Activated CD4-positive, CD25-positive, alpha-beta regulatory T cell treated with anti-CD3 and anti-CD28 coated beads, Interleukin-2, amount 50 U/mL, for 72 hours (primary cell): Measurements from ENCODE around the gene PEX16.

Source experiments
- DNase-seq: peaks from one replicate; pipeline ENCODE4 v3.0.0; 2021

Gene PEX16

DNA sequence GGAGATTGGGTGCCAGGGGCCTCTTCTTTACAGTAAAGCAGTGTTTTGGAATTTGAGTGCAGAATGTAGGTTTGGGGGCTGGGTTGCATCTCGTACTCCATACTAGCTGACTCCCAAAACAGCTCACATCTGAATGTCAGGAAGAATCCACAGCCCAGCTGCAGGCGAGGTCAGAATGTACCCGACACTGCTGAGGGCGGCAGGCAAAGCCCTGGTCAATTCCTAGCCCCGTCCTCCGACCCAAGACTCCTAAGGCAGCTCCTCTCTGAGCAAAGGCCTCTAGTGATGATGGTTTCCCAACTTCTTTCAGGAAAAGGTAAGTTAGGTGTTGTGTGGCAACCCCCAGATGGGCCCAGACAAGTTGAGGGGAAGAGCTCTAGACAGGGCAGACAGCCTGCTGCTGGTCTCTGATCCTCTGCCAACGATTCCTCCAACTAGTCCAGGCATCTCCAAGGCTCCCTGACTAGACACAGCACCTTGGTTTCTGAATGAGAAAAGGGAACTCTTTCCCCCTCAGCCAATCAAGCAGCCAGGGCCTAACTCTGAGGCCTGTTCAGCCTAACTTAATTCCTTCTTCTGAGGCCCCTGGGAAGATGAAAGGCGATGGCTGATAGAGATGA lies 13.4 kb upstream of the PEX16 start:
- DNase-seq = no peak

DNA sequence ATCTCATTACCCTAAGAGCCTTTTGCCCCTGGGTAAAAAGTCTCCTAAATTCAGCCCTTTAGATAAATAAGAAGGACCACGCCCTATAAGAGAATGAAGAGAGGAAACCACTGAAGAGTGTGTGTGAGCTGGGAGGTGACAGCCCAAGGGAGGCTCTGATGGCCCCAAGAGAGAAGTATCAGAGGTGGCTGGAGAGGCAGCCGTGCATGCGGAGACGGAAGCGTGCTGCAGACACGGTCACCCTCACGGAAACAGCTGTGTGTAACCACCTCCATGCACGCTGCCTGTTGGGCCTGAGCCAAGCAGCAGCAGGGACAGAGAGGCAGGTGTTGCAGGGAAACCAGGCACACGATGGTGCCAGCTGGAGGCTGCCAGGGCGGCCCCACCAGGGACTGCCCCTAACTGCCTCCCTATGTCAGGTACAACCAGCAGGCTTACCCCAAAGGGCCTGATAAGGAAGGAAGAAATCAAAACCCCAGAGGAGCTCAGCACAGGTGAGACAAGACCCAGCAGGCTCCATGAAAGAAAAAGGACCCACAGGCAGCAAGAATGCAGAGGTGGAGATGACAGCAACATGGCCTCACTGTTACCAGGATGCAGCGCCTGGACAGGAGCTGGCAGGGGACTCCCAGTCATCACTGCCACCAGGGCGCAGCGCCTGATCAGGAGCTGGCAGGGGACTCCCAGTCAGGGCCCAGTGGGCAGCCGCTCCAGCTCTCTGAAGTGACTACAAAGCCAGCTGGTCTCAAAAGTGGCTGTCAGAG lies 12.5 kb upstream of the PEX16 start:
- DNase-seq = no peak

DNA sequence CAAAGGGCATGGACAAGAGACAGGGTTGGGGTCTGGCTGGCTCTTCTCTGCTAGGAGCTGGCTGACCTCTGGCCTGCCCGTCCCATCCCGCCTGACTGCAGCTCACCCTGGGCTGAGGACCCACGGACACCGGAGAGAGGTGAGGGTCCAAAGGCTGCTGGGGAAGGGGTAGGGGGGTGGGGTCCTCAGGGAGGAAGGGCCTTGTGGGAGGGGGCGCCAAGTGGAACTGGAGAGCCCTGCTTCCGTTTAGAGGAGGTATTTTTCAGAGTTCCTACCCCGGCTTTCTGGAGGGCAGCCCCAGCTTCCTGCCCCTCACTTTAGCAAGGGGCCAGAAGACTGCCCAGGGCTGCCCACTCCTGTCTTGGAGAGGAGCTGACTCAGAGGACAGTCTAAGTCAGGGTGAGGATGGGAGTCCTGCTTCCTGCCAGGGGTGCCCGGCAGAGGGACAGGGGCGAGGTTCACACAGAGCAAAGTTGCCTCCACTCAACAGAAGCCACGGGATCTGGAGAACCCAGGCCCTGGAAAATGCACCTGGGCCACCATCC lies 11.9 kb upstream of the PEX16 start:
- no peak for DNase-seq

DNA sequence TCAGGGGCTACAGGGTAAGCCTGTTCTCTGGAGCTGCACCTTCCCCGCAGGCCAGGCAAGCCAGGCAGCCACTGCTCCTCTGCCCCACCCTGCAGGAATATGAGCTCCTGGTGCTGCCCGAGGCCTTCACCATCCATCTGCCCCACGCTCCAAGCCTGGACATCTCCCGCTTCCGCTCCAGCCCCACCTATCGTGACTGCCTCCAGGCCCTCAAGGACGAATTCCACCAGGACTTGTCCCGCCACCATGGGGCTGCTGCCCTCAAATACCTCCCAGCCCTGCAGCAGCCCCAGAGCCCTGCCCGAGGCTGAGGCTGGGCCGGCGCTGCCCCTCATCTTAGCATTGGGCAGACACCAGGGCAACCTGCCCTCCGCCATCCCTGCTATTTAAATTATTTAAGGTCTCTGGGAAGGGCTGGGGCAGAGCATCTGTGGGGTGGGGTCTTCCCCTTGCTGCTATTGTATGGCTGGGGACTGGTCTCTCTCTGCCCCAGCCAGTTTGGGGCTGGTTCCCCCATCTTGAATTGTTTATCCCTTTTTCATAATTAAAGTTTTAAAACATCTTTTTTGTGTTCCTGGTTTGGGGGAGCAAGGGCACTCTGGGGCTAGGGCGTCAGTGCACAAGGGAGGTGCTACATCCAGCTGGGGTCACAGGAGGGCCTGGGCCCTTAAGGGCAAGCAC lies 11.0 kb upstream of the PEX16 start:
- no peak for DNase-seq

DNA sequence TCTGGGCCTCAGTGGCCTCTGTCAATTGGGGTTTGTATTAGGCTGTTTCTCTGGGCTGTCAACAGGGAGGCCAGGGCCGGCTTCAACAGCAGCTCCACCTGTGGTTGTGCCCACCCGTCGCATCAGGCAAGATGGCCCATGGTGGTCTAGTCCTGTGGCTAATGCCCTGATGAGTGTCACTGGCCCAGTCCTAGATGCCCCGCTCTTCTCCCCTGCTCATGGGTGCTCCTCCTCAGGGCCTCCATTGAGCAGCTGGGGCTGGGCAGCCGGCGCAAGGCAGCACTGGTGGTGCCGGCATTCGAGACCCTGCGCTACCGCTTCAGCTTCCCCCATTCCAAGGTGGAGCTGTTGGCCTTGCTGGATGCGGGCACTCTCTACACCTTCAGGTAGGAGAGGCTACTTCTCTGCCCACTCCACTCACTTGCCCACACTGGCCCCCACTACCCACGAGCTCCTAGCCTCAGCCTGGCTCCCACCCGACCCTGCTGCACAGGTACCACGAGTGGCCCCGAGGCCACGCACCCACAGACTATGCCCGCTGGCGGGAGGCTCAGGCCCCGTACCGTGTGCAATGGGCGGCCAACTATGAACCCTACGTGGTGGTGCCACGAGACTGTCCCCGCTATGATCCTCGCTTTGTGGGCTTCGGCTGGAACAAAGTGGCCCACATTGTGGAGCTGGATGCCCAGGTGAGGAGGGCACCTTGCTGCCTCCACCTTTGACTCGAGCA lies 10.2 kb upstream of the PEX16 start:
- DNase-seq = no peak

DNA sequence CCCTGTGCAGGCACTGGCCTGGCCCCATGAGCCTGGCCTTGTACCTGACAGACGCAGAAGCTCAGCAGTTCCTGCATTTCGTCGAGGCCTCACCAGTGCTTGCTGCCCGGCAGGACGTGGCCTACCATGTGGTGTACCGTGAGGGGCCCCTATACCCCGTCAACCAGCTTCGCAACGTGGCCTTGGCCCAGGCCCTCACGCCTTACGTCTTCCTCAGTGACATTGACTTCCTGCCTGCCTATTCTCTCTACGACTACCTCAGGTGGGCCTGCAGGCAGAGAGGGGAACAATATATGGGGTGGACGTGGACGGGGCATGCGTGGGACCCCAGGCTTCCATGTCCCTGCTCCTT lies 9.6 kb upstream of the PEX16 start:
- DNase-seq = no peak

DNA sequence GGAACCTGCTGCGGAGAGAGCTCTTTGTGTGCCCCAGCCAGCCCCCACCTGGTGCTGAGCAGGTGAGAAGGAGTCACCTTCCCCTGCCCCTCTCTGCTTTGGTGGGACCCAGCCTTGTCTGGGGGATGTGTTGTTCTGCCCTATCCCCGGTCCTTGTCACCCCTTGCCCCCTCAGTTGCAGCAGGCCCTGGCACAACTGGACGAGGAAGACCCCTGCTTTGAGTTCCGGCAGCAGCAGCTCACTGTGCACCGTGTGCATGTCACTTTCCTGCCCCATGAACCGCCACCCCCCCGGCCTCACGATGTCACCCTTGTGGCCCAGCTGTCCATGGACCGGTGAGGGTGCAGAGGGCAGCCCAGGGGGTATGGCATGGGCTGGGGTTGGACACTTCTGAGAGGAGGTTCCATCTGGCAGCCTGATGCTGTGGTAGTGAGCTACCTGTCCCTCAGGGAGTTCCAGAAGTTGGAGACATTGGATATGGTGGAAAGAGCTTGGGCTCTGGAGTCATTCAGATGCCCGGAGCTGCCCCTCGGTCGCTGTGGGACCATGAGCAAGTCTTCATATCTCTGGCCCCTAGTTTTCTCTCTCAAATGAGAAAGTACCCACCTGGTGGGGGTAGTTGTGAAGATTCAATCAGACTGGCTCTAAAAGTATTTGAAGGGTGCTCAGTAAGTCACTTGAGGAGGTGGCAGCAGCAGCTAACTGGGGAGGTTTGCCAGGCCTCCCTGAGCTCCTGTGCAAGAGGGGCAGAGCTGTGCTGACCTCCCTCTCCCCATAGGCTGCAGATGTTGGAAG lies 9.1 kb upstream of the PEX16 start:
- DNase-seq = no peak

DNA sequence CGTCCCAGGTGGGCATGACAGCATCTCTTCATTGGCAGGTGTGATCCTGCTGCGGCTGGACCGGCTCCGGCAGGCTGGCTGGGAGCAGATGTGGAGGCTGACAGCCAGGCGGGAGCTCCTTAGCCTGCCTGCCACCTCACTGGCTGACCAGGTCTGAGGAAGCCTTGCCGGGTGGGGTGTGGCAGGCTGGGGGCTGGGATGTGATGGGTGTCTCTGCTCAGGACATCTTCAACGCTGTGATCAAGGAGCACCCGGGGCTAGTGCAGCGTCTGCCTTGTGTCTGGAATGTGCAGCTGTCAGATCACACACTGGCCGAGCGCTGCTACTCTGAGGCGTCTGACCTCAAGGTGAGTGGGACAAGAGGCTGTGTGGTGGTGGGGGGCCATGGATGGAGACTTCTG lies 8.3 kb upstream of the PEX16 start:
- DNase-seq = no peak

DNA sequence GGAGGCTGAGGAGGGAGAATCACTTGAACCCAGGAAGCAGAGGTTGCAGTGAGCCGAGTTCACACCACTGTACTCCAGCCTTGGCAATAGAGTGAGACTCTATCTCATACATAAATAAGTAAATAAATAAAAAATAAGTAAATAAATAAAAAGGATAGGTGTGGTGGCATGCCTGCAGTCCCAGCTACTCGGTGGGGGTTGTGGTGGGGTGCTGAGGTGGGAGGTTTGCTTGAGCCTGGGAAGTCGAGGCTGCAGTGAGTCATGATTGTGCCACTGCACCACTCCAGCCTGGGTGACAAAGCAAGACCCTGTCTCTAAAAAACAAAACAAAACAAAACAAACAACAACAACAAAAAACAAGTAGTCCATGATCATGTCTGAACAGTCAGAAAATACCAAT lies 7.9 kb upstream of the PEX16 start:
- DNase-seq = no peak

DNA sequence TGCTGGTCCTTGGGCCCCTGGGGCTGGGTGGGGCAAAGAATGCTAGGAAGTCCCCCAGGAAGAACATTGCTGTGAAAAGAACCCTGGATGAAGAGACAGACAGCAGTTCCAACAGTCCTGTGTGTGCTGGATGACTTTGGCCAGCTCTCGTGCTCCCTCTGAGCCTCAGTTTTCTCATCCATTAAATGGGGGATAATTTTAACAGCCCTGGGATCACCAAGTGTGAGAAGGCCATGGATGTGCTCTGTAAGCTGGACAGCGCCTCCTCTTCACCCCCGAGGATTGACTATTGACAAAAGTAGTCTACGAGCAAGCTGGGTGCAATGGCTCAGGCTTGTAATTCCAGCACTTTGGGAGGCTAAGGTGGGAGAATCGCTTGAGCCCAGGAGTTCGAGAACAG lies 7.2 kb upstream of the PEX16 start:
- DNase-seq = no peak

DNA sequence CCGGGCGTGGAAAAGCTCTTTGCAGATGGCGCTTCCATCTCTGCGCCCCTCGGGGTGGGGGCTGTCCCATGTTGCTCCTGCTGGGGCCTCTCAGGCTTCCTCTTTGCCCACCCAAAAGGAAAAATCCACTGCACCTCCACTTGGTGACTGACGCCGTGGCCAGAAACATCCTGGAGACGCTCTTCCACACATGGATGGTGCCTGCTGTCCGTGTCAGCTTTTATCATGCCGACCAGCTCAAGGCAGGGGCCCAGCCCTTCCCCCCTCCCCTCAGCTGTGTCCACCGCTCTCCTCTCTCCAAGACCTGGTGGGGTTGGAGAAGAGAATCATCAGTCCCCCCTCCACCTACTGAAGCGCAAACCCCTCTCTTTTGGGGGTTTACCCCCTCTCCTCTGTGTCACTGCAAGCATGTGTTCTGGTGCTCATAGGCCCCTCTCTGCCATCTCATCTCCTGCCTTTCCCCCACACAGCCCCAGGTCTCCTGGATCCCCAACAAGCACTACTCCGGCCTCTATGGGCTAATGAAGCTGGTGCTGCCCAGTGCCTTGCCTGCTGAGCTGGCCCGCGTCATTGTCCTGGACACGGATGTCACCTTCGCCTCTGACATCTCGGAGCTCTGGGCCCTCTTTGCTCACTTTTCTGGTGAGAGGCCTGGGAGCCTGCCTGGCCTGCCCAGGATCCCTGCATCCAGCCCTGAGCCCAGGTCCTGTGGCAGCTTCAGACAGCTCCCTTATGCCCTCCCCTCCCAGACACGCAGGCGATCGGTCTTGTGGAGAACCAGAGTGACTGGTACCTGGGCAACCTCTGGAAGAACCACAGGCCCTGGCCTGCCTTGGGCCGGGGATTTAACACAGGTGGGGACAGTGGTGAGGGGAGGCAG lies 6.6 kb upstream of the PEX16 start:
- no peak for DNase-seq

DNA sequence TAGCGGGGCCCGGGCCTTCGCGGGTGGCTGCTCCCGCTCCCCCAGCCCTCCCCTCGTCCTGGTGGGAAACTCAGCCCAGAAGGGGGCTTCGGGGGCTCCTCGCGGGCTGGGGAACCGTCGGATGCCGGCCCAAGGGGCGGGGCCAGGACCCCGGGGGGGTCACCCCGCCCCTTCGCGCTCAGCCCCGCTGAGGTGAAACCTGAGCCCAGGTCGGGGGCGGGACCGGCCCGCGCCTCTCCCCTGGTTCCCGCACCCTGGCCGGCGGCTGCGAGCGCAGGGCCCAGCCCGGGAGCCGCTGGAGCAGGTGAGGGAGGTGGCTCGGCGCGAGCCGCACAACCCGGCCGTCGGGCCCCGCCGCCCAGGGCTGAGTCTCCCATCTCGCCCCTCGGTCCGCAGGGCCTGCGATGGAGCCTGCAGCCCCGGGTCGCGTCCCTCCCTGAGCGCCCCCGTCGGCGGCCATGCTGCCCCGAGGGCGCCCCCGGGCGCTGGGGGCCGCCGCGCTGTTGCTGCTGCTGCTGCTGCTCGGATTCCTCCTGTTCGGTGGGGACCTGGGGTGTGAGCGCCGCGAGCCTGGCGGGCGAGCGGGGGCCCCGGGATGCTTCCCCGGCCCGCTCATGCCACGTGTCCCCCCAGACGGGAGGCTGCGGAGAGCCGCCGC lies 4.9 kb upstream of the PEX16 start, which contains the start of gene LARGE2:
Gene LARGE2 (plus strand): TSS at position 232 of the 658 bp plus-strand sequence. CDS start 227 bp downstream, at position 459.
- peak; percentile 32 for DNase-seq

DNA sequence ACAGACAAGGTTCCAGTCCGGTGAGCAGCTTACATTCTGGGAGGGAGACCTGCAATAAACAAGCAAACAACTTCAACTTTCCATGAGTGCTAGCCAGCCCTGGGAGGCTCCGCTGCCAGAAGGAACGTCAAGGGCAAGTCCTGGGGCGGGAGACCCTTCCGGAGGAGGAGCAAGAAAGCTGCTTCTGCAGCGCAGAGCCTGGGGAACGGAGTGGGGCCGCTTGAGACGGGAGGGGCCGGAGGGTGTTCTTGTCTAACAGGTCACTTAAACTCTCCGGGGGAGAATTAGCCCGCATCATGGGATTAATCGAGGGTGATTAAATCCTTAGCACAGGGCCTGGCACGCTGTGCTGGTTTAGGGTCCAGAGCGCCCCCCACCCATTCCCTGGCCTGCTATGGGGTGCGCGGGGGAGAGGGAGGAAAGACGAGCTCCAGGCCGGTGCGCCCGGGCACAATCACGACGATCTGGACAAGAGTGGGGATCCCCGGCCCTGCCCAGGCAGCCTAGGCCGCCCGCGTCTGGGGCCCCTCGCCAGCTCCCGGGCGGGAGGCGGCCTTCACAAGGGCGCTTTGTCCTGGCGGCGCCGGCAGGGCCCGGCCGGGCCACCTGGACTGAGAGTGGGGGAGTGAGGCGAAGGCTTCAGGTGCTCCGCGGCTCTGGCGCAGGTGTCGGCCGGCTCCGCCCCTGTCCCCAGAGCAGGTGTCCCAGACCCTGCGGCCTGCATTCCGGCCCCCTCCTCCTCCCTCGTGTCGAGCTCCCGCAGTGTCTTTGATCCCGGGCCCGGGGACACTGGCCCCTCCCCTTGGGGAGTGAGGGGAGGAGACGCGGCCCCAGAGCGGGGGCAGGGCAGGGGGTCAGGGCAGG lies 4.1 kb upstream of the PEX16 start:
- peak; percentile 32 for DNase-seq

DNA sequence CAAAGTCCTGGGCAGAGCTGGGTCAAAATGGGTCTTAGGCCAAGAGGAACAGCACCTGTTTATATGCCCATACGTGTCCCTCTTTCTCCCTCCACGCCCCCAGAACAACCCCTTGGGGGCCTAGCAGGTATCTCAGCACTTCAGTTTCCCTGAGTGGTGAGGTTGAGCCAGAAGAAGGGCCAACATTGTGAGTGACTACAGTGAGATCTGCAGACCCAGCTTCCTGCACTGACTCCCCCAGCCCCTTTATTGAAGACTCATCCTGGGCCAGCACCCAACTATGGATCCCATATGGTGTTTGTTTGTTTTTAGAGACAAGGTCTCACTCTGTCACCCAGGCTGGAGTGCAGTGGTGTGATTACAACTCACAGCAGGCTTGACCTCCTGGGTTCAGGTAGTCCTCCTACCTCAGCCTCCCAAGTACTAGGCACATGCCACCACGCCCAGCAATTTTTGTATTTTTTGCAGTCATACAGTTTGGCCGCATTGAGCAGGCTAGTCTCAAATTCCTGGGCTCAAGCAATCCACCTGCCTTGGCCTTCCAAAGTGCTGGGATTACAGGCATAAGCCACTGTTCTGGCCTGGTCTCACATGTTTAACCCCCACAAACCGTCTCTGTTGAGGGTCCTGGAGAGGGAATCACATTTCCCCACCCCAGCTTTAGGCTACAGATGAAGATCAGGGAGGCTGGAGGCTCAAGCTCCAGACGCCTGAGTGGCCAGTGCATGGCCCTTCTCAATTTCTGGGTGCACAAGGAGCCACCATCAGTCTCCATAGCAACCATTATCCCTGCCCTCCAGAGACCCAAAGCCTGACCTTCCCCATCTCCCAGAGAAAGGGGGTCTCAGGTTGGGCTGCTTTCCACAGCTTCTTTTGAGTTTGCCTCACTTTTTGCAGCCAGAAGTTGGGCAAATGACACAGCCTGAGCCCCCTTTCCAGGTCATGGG lies 3.1 kb upstream of the PEX16 start:
- peak; percentile 21 for DNase-seq

DNA sequence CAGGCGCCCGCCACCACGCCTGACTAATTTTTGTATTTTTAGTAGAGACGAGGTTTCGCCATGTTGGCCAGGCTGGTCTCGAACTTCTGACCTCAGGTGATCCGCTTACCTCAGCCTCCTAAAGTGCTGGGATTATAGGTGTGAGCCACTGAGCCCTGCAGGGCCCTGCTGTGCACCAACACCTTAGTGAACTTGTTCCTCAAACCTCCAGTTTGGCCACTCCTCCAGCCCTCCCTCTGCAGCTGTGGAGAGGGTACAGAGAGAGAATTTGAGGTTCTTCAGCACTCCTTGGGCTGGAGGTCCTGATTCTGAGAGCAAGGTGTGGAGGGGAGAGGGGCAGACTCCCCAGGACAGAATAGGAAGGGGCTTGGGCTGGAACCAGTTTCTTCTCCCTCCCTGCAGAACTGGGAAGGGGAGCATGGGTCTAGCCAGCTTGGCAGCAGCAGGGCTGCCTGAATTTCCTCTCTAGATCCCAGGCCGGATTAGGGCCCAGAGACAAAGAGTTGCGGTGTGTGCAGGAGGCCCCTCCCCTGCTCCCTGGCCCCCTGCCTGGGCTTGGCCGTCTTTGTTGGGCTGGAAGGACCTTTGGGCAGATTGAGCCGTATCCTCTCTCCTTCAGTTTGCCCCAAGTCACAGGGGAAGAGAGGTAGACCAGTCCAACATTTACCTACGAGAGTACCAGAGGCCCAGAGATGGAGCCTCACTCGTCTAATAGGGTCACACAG lies 2.3 kb upstream of the PEX16 start:
- DNase-seq = peak; percentile 26

DNA sequence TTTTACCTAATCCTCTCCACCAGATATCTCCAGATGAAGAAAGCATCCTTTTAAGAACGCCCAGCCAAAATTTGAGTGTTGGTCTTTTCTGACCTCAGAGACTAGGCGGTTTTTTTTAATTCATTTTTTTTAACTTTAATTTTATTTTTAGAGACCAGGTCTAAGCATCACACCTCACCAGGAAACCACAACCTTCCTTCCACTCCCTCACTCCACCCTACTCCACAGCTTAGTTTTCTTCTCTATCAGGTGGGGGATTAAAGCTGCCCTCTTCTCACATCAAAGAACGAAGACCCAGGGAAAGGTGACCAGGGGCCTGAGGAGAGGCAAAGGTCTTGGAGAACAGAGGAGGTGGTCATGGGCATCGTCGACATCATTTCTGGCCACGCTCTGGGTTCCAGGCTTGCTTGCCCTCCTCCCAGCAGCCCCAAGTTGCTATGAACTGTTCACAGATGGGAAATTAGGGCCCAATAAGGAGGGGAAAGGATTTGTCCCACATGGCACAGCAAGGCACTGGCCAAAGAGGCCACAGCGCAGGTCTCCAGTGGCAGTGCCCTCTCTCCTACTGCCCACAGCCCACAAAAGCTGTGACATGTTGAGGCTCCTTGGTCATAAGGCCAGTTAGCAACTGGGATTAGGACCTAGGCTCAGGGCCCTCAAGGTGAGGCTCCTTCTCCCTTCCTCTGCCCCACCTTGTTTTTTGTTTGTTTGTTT lies 1.4 kb upstream of the PEX16 start:
- peak; percentile 21 for DNase-seq

DNA sequence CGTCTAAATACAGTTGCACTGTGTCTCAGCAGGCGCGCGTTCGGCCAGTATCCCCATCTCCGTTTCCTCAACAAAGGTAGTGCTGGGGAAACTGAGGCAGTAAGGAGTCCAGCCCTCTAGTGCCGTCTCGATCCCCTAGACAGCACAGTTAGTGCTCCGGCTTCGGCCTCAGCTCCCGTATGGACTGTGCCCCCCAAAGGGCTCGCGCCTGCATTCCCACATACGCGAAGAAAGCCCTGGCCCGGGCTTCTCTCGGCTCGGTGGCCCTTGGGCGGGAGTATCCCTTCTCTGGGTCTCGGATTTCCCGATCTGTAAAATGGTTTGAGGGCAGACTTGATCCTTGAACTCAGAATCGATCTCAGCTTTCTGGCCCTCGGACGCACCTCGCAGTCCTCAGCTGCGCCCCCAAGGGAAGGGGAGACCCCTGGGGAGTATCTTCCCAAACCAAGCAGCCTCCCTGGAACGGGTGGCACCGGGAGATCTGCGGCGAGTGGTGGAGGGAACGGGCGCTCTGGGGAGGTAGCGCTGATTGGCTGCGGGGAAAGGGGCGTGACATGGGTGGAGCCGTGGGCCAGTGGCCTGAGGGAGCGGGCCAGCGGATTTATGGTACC lies 759 bp upstream of the PEX16 start:
- peak; percentile 77 for DNase-seq
